Astrocyte of the spinal cord (primary cell): ENCODE data around the gene KRTAP29-1.
"Not testable (repeated sequence)": the region's sequence is repeated elsewhere in the genome, so short reads cannot be mapped to it uniquely, and the experiment has no call there.

Experiments
- DNase-seq: peaks from one replicate; pipeline ENCODE4 v3.0.0; 2011; ENCODE audit warnings: low read depth, low spot score
- H3K4me3 ChIP-seq: 2 replicates; pipeline ENCODE4 v1.5.1; 2011; ENCODE audit warnings: low read depth, mild to moderate bottlenecking, low read length, moderate library complexity
- CTCF ChIP-seq: IDR thresholded peaks from 2 replicates; pipeline ENCODE4 v1.5.1; 2012; ENCODE audit warnings: low read depth, mild to moderate bottlenecking, low read length, inconsistent platforms
- in situ Hi-C: cut with HindIII; loops from 2 replicates; pipeline ENCODE4 v1.10.0; 2017; ENCODE audit warnings: low sequenced_read_pairs

Gene KRTAP29-1

GRCh38 chr17:41263212-41263611 is 39.4 kb downstream of the KRTAP29-1 start:
- in situ Hi-C loops: no loop called here
- no peak overlapping the region for H3K4me3 ChIP-seq
- no peak for DNase-seq
- TF ChIP-seq CTCF: no peak

GRCh38 chr17:41258406-41258805 is 44.2 kb downstream of the KRTAP29-1 start:
- DNase-seq: no peak
- in situ Hi-C loops: no loop called here
- TF ChIP-seq CTCF: no peak
- H3K4me3 ChIP-seq: no peak overlapping the region

GRCh38 chr17:41256291-41256685 is 46.4 kb downstream of the KRTAP29-1 start:
- in situ Hi-C loops: no loop called here
- TF ChIP-seq CTCF: no peak
- no peak overlapping the region for H3K4me3 ChIP-seq
- DNase-seq: no peak

GRCh38 chr17:41255381-41256290 is 47.0 kb downstream of the KRTAP29-1 start, which contains the start of gene KRTAP9-9:
TSS of gene KRTAP9-9 (plus strand) at chr17:41255384.
- H3K4me3 ChIP-seq, in situ Hi-C loops, DNase-seq: not testable (repeated sequence)

GRCh38 chr17:41254861-41255260 is 47.8 kb downstream of the KRTAP29-1 start:
- H3K4me3 ChIP-seq: no peak overlapping the region
- DNase-seq: no peak
- TF ChIP-seq CTCF: no peak
- in situ Hi-C loops: no loop called here
